ENCODE results near the gene GBX2. TPM values are rescaled to one million over a fixed set of nuclear protein-coding genes. Genes with fewer than 3 reads are reported as not detected.

The GBX2 gene
- polyA plus RNA-seq, 3 donors: not detected

GRCh38 chr2:236129935-236130334 lies 38.3 kb downstream of the GBX2 start:
- 94 to 96% (median 95%) methylated on average over 4 of the region's 4 CpGs for WGBS, 3 donors
- H3K27ac ChIP-seq (ENCODE audit: low read depth, low read length): no peak overlapping the region

- 88 to 93% (median 92%) methylated on average over 17 of the region's 17 CpGs for WGBS, 3 donors
- no peak overlapping the region for H3K27ac ChIP-seq (ENCODE audit: low read depth, low read length)
Observed at GRCh38 chr2:236128321-236128720, 39.9 kb downstream of the GBX2 start.

GRCh38 chr2:236127010-236127409 lies 41.2 kb downstream of the GBX2 start:
- whole genome bisulfite sequencing, 3 donors: 89 to 91% (median 90%) methylated on average over 11 of the region's 11 CpGs
- no peak overlapping the region for H3K27ac ChIP-seq (ENCODE audit: low read depth, low read length)

GRCh38 chr2:236125541-236125940 lies 42.6 kb downstream of the GBX2 start:
- H3K27ac ChIP-seq (ENCODE audit: low read depth, low read length): no peak overlapping the region
- 94 to 95% (median 94%) methylated on average over 16 of the region's 16 CpGs for WGBS, 3 donors

- WGBS, 3 donors: 92 to 96% (median 96%) methylated on average over 30 of the region's 30 CpGs
- H3K27ac ChIP-seq (ENCODE audit: low read depth, low read length): no peak overlapping the region
Observed at GRCh38 chr2:236124182-236124893, 43.8 kb downstream of the GBX2 start.

- 93 to 97% (median 93%) methylated on average over 19 of the region's 19 CpGs for WGBS, 3 donors
- no peak overlapping the region for H3K27ac ChIP-seq (ENCODE audit: low read depth, low read length)
Observed at GRCh38 chr2:236123716-236124115, 44.5 kb downstream of the GBX2 start.

- WGBS, 3 donors: 78 to 83% (median 83%) methylated on average over 3 of the region's 3 CpGs
- no peak overlapping the region for H3K27ac ChIP-seq (ENCODE audit: low read depth, low read length)
Observed at GRCh38 chr2:236122236-236122635, 46.0 kb downstream of the GBX2 start.

GRCh38 chr2:236121546-236121945 lies 46.6 kb downstream of the GBX2 start:
- no peak overlapping the region for H3K27ac ChIP-seq (ENCODE audit: low read depth, low read length)
- WGBS, 3 donors: 96 to 99% (median 96%) methylated on average over 7 of the region's 7 CpGs

GRCh38 chr2:236120829-236121228 lies 47.4 kb downstream of the GBX2 start:
- no peak overlapping the region for H3K27ac ChIP-seq (ENCODE audit: low read depth, low read length)
- WGBS, 3 donors: 74 to 90% (median 88%) methylated on average over 5 of the region's 5 CpGs

- 75 to 87% (median 77%) methylated on average over 28 to 29 of the region's 29 CpGs for WGBS, 3 donors
- no peak overlapping the region for H3K27ac ChIP-seq (ENCODE audit: low read depth, low read length)
Observed at GRCh38 chr2:236120141-236120601, 48.0 kb downstream of the GBX2 start.

- 83 to 85% (median 84%) methylated on average over 13 of the region's 13 CpGs for WGBS, 3 donors
- no peak overlapping the region for H3K27ac ChIP-seq (ENCODE audit: low read depth, low read length)
Observed at GRCh38 chr2:236119476-236119875, 48.7 kb downstream of the GBX2 start.

- WGBS, 3 donors: 86 to 91% (median 90%) methylated on average over 4 of the region's 4 CpGs
- no peak overlapping the region for H3K27ac ChIP-seq (ENCODE audit: low read depth, low read length)
Observed at GRCh38 chr2:236119003-236119402, 49.2 kb downstream of the GBX2 start.

GRCh38 chr2:236117861-236118269 lies 50.3 kb downstream of the GBX2 start:
- WGBS, 3 donors: 40 to 68% (median 62%) methylated on average over 10 of the region's 10 CpGs
- H3K27ac ChIP-seq (ENCODE audit: low read depth, low read length): no peak overlapping the region

GRCh38 chr2:236117401-236117800 lies 50.8 kb downstream of the GBX2 start:
- no peak overlapping the region for H3K27ac ChIP-seq (ENCODE audit: low read depth, low read length)
- 86 to 90% (median 86%) methylated on average over 10 of the region's 10 CpGs for WGBS, 3 donors

Other genes with a start within 250 kb of the GBX2 start
- gene ASB18, start 96.0 kb upstream of the GBX2 start, polyA plus RNA-seq: not detected

All from adipose tissue (tissue), 3 donors.